Muscle of leg (tissue), 16 donors: ENCODE data around the gene MTMR8. TPM values are rescaled to one million over a fixed set of nuclear protein-coding genes. Genes with fewer than 3 reads are reported as not detected.
"Not testable (repeated sequence)": the region's sequence is repeated elsewhere in the genome, so short reads cannot be mapped to it uniquely, and the experiment has no call there.

Experiments used
- DNase-seq: peaks from one replicate; pipeline ENCODE4 v3.0.0; 2013
- H3K27ac ChIP-seq: one replicate; pipeline ENCODE4 v1.5.1; 2013; ENCODE audit warnings: mild to moderate bottlenecking, low read length, control low read depth
- H3K27me3 ChIP-seq: one replicate; pipeline ENCODE4 v1.6.1; 2013; ENCODE audit warnings: low read length; ENCODE audit not compliant: control insufficient read depth, insufficient read depth
- H3K36me3 ChIP-seq: one replicate; pipeline ENCODE4 v1.6.1; 2013; ENCODE audit warnings: low read length; ENCODE audit not compliant: control insufficient read depth, insufficient read depth
- H3K4me1 ChIP-seq: one replicate; pipeline ENCODE4 v1.6.1; 2013; ENCODE audit warnings: low read length; ENCODE audit not compliant: control insufficient read depth, insufficient read depth
- H3K4me3 ChIP-seq: one replicate; pipeline ENCODE4 v1.5.1; 2013; ENCODE audit warnings: low read length, control low read depth
- H3K9me3 ChIP-seq: replicated peaks from 2 replicates; pipeline ENCODE4 v1.6.1; 2013; ENCODE audit warnings: low read depth, low read length; ENCODE audit not compliant: control insufficient read depth
- WGBS: methylation state at CpG from one replicate; pipeline ENCODE4 v1.1.5; 2013; ENCODE audit warnings: missing lambda C conversion rate; ENCODE audit not compliant: insufficient coverage; 5-methylcytosine and 5-hydroxymethylcytosine counted together
- long read RNA-seq, 11 donors: transcript quantifications; one replicate each; lab custom pipeline, GENCODE V29; 2026
- polyA plus RNA-seq, 8 donors: library from polyadenylated mRNA; unstranded; fragments of 120-200 nt; gene quantifications; one replicate each; pipeline versions ENCODE4 v1.2.1 to v1.2.3, GENCODE V29; 2013; ENCODE audit warnings: inconsistent platforms in 1 of 8, low replicate concordance in 1 of 8; ENCODE audit not compliant: insufficient read length in 8 of 8, insufficient read depth in 1 of 8
- total RNA-seq: library from RNA; stranded (reverse); fragments of 120-200 nt; gene quantifications from one replicate; pipeline ENCODE4 v1.2.4, GENCODE V29; 2013

The MTMR8 gene
- total RNA-seq (2.0 TPM), polyA plus RNA-seq (1 to 10 TPM in 7 of 8 donors, under 1 TPM in 1; 0.94 to 1.9 (median 1.3) TPM)
- long read RNA-seq, donor 1: 0 reads
- long read RNA-seq, donor 2: 0 reads
- long read RNA-seq, donor 3: 0 reads
- long read RNA-seq, donor 4: 0 reads
- long read RNA-seq, donor 5: 0 reads
- long read RNA-seq, donor 6: 0 reads
- long read RNA-seq, donor 7: 0 reads
- long read RNA-seq, donor 8: 0 reads
- long read RNA-seq, donor 9: 0 reads
- long read RNA-seq, donor 10: 0 reads
- long read RNA-seq, donor 11: 0 reads

DNA sequence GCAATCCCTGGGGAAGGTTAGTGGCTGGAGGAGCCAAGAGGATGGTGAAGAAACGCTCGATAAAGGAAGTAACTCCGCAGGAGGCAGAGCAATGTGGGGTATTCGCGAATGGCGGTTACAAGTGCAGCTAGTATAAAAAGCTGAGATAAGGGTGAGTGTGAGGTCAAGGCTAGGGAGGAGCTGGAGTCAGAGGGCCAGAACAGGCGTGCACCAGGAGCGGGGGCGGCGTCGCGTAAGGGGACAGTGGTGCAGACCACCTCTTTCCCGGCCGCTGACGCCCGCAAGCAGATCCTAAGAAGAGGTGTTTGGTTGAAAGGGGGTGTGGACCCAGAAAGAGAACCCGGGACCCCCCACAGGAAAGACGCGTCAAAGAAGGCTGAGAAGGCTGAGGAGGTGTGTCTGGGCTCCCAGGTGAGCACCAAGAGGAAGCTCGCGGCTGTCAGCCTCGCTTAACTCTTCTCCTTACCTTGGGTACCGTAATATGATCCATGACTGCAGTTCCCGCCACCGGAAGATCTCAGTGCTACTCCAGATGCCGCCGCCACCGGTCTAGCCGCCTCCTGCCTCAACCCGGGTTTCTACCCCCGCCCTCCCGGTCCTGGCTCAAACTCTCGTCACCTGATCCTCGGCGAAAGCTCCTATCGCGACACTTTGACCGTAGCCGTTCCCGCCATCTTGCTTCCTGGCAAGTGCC, at the start of gene MTMR8:
TSS of gene MTMR8 (minus strand) at position 579 of the 694 bp plus-strand sequence. CDS start at position 490, 89 bp downstream.
- DNase-seq: peak; percentile 66
- Histone ChIP-seq H3K4me3 (peak within 1 kb of the TSS; percentile 59), H3K27ac (peak within 1 kb of the TSS; percentile 7), H3K4me1 (peaks cover 3% of the 10 kb centered on the region), H3K36me3 (no peaks in the 10 kb centered on the region), H3K9me3 (no peaks in the 10 kb centered on the region), H3K27me3 (no peaks in the 10 kb centered on the region)
- 29% methylated on average over 33 of the region's 40 CpGs for WGBS

DNA sequence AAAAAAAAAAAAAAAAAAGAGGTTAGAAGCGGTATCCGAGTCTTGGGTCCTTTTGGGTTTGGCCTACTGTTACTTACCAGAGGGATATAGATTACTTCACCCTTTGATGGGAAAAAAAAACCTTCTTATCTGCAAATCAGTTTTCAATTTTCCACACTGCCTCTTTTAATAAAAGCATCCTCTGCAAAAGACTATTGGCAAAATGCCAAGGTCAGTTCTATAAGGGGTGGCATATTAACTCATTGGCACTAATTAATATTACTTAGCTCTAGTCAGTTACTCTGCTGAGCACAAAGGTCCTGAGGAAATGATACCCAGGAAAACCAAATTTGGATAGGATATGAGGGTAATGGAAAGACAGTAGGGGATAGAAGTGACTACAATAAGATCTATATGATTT, 44.3 kb upstream of the MTMR8 start:
- Histone ChIP-seq H3K27me3 (no peaks in the 10 kb centered on the region), H3K27ac (no peak overlapping the region), H3K4me1 (no peaks in the 10 kb centered on the region), H3K36me3 (no peaks in the 10 kb centered on the region), H3K4me3 (no peak overlapping the region), H3K9me3 (peaks cover 4% of the 10 kb centered on the region)
- no peak for DNase-seq
- WGBS: no CpG with 5 or more reads among the region's 2 CpGs

DNA sequence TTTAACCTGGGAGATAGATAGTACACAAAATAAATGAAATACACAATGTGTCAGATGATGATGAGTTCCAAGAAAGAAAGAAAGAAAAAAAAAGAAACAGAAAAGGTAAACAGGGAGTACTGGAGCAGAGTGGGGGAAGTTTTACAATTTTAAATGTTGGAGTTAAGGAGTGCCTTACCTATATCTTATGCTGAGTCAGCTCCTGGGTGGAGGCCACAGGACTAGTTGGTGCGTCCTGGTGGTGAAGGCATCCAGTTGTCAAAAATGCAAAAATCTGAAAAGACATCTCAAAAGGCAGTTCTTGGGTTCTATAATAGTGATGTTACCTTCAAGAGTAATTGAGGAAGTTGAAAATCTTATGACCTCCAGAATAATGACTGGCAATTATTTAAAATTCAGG, 42.4 kb upstream of the MTMR8 start:
- Histone ChIP-seq H3K27me3 (no peaks in the 10 kb centered on the region), H3K27ac (no peak overlapping the region), H3K4me3 (no peak overlapping the region), H3K4me1 (no peaks in the 10 kb centered on the region), H3K9me3 (peaks cover 8% of the 10 kb centered on the region), H3K36me3 (no peaks in the 10 kb centered on the region)
- 100% methylated on average over 1 of the region's 1 CpG for WGBS
- DNase-seq: no peak

DNA sequence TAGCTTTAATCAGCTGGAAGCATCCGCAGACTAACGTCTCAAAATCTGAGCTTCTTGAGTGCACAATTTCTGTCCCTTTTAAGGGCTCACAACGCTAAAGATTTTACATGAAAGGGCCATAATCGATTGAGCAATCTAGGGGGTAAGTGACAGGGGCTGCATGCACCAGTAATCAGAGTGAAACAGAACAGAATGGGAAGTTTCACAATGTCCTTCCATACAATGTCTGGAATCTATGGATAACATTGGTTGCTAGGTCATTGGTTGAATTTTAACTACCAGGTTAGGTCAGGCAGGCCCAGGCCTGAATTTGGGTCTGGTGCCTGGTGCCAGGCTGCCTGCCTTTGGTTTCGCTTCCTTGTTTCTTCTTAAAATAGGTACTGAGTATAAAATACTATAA, 42.0 kb upstream of the MTMR8 start:
- WGBS: 56% methylated on average over 4 of the region's 5 CpGs
- no peaks in the 10 kb centered on the region for H3K4me1 ChIP-seq
- peaks cover 12% of the 10 kb centered on the region for H3K9me3 ChIP-seq
- no peak overlapping the region for H3K4me3 ChIP-seq
- no peak for DNase-seq
- no peak overlapping the region for H3K27ac ChIP-seq
- H3K27me3 ChIP-seq: no peaks in the 10 kb centered on the region
- no peaks in the 10 kb centered on the region for H3K36me3 ChIP-seq

DNA sequence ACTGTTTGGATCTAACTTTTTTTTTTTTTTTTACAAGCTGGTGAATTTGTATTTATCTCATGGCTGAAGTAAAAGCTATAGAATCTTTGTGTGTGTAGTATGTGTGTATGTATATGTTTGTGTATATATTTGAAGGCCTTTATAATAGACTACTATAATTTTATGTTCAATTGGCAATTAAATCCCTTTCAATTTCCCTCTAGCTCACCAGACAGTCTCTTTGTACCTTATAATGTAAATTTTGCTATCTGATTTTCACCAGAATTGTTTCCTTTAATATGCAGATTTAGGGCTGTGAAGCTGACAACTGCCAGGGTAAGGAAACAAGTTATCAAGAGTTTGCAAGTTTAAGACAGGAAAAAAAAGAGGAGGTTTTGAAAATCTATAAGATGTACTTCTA, 33.1 kb upstream of the MTMR8 start:
- no peak for DNase-seq
- Histone ChIP-seq H3K27me3 (no peaks in the 10 kb centered on the region), H3K9me3 (peaks cover 7% of the 10 kb centered on the region), H3K4me1 (no peaks in the 10 kb centered on the region), H3K36me3 (no peaks in the 10 kb centered on the region), H3K4me3 (no peak overlapping the region), H3K27ac (no peak overlapping the region)

DNA sequence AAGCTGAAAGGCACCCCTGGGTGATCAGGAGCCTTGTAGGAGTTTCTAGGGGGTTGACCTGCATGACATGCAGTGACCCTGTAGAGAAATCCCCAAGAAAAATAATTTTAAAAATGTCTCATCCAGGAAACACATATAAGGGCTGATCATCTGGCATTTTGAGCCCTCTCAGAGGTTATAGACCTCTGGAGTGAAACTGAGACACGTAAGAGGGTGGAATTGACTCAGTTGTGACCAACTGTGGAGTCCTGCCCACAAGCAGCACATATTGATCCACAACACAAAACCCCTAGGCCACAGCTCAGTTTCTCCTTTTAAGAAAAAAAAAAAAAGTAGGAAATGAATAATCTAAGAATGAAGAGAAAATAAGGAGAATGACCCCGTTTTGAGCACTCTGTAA, 32.5 kb upstream of the MTMR8 start:
- Histone ChIP-seq H3K4me1 (no peaks in the 10 kb centered on the region), H3K27ac (no peak overlapping the region), H3K27me3 (no peaks in the 10 kb centered on the region), H3K9me3 (peaks cover 5% of the 10 kb centered on the region), H3K4me3 (no peak overlapping the region), H3K36me3 (no peaks in the 10 kb centered on the region)
- WGBS: no CpG with 5 or more reads among the region's 2 CpGs
- no peak for DNase-seq

DNA sequence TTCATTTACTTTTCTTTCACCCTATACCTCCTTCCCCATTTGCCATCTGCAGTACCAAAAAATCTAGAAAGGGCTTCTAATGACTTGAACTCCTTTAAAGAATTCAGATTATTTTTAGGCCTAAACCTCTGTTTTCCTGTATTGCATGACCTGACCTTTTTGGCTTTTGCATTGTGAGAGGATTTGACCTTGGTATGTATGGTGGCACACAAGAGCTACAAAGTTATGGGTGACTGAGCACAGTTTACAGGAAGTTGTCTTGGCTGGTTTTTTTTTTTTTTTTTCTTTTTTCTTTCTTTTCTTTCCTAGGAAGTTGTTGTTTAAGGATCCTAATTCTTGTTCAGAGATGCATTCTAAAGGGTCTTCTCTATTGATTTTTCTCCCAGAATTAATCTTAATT, 32.0 kb upstream of the MTMR8 start:
- H3K36me3 ChIP-seq: no peaks in the 10 kb centered on the region
- H3K9me3 ChIP-seq: peaks cover under 1% of the 10 kb centered on the region
- no peak for DNase-seq
- H3K27ac ChIP-seq: no peak overlapping the region
- H3K27me3 ChIP-seq: no peaks in the 10 kb centered on the region
- H3K4me3 ChIP-seq: no peak overlapping the region
- no peaks in the 10 kb centered on the region for H3K4me1 ChIP-seq

DNA sequence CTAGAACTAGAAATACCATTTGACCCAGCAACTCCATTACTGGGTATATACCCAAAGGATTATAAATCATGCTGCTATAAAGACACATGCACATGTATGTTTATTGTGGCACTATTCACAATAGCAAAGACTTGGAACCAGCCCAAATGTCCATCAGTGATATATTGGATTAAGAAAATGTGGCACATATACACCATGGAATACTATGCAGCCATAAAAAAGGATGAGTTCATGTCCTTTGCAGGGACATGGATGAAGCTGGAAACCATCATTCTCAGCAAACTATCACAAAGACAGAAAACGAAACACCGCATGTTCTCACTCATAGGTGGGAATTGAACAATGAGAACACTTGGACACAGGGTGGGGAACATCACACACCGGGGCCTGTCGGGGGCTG, 14.5 kb upstream of the MTMR8 start:
- H3K4me1 ChIP-seq, H3K27me3 ChIP-seq, H3K4me3 ChIP-seq, H3K9me3 ChIP-seq, H3K27ac ChIP-seq, DNase-seq, H3K36me3 ChIP-seq: not testable (repeated sequence)
- 52% methylated on average over 2 of the region's 4 CpGs for WGBS

DNA sequence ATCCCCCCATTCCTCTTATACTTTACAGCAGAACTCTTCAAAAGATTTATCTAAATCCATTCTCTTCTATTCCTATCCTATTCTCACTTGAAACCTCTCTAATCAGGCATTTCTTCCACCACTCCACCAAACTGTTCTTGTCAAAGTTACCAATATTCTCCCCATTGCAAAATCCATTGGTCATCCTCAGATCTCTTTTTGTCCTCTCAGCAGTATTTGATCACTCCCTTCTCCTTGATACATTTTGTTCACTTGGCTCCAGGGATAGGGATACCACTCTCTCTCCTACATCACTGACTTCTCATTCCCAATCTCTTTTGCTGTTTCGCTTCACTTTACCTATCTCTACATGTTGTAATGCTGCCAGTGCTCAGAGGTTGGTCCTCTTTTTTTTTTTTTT, 2.8 kb upstream of the MTMR8 start:
- DNase-seq: no peak
- Histone ChIP-seq H3K4me1 (peaks cover 3% of the 10 kb centered on the region), H3K4me3 (no peak overlapping the region), H3K27ac (no peak overlapping the region), H3K27me3 (no peaks in the 10 kb centered on the region), H3K36me3 (no peaks in the 10 kb centered on the region), H3K9me3 (no peaks in the 10 kb centered on the region)
- WGBS: no CpG with 5 or more reads among the region's 1 CpG

DNA sequence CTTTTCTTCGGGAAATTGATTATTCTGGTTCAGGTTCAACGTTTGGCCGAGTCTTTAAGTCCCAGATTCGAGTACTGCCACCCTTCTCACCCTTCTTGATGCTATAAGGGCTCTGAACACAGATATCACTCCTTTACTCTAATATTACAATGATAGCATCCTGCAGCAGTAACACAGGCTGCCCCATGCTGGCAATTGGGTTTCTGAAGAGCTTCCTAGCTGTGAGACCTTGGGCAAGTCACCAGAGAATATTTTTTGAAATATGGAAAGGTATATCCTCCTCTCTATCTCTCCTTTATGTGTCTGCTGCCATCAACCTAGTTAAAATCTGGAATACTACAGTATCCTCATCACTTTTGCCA, 297 bp upstream of the MTMR8 start:
- no peak for DNase-seq
- no peaks in the 10 kb centered on the region for H3K36me3 ChIP-seq
- H3K27me3 ChIP-seq: no peaks in the 10 kb centered on the region
- H3K9me3 ChIP-seq: no peaks in the 10 kb centered on the region
- 8% methylated on average over 4 of the region's 4 CpGs for WGBS
- peaks cover 3% of the 10 kb centered on the region for H3K4me1 ChIP-seq
- H3K27ac ChIP-seq: no peak overlapping the region
- peak overlapping the region; percentile 59 for H3K4me3 ChIP-seq
